H9 (cell line): Measurements from ENCODE around the gene UNC45A. TPM values are rescaled to one million over a fixed set of nuclear protein-coding genes. Genes with fewer than 3 reads are reported as not detected.
A peak's percentile ranks its signal among the peaks of the same experiment; 100 is the strongest.

ENCODE experiments used
- DNase-seq: peaks from one replicate; pipeline ENCODE4 v3.0.0-alpha.2; 2017
- H2AFZ ChIP-seq: one replicate; pipeline ENCODE4 v1.6.1; 2013; ENCODE audit warnings: mild to moderate bottlenecking, low read length, control low read depth, moderate library complexity
- H2AK5ac ChIP-seq: 2 replicates; pipeline ENCODE4 v1.6.1; 2013; ENCODE audit warnings: low read length, control low read depth, mixed read lengths; ENCODE audit not compliant: insufficient read length
- H2BK120ac ChIP-seq: one replicate; pipeline ENCODE4 v1.6.1; 2013; ENCODE audit warnings: low read depth, mild to moderate bottlenecking, low read length, control low read depth, inconsistent platforms; ENCODE audit not compliant: poor library complexity, severe bottlenecking
- H2BK12ac ChIP-seq: 2 replicates; pipeline ENCODE4 v1.6.1; 2013; ENCODE audit warnings: low read length, control low read depth, mixed read lengths, low read depth; ENCODE audit not compliant: insufficient read length
- H2BK15ac ChIP-seq: 2 replicates; pipeline ENCODE4 v1.6.1; 2013; ENCODE audit warnings: low read depth, low read length, control low read depth
- H2BK20ac ChIP-seq: one replicate; pipeline ENCODE4 v1.6.1; 2013; ENCODE audit warnings: low read depth, mild to moderate bottlenecking, low read length, control low read depth, inconsistent platforms; ENCODE audit not compliant: poor library complexity, severe bottlenecking
- H2BK5ac ChIP-seq: 2 replicates; pipeline ENCODE4 v1.6.1; 2013; ENCODE audit warnings: low read length, control low read depth, mixed read lengths; ENCODE audit not compliant: insufficient read length
- H3K14ac ChIP-seq: 2 replicates; pipeline ENCODE4 v1.6.1; 2013; ENCODE audit warnings: low read length, control low read depth; ENCODE audit not compliant: insufficient read depth
- H3K18ac ChIP-seq: 2 replicates; pipeline ENCODE4 v1.6.1; 2013; ENCODE audit warnings: low read depth, mild to moderate bottlenecking, mixed read lengths, low read length, control low read depth; ENCODE audit not compliant: insufficient read length
- H3K23ac ChIP-seq: 2 replicates; pipeline ENCODE4 v1.6.1; 2013; ENCODE audit warnings: low read length, control low read depth, mixed read lengths, low read depth; ENCODE audit not compliant: insufficient read length
- H3K23me2 ChIP-seq: 2 replicates; pipeline ENCODE4 v1.6.1; 2013; ENCODE audit warnings: low read depth, mild to moderate bottlenecking, mixed read lengths, low read length, control low read depth; ENCODE audit not compliant: insufficient read length, poor library complexity, severe bottlenecking
- H3K27ac ChIP-seq: 2 replicates; pipeline ENCODE4 v1.5.1; 2013; ENCODE audit warnings: low read length, control low read depth, mixed read lengths, low read depth; ENCODE audit not compliant: insufficient read length
- H3K27me3 ChIP-seq: 2 replicates; pipeline ENCODE4 v1.6.1; 2013; ENCODE audit warnings: low read length, control low read depth, inconsistent platforms; ENCODE audit not compliant: insufficient read depth
- H3K4ac ChIP-seq: 2 replicates; pipeline ENCODE4 v1.6.1; 2013; ENCODE audit warnings: low read depth, mild to moderate bottlenecking, control low read depth, inconsistent platforms, low read length, moderate library complexity
- H3K4me1 ChIP-seq: 2 replicates; pipeline ENCODE4 v1.6.1; 2013; ENCODE audit warnings: low read length, control low read depth, inconsistent platforms; ENCODE audit not compliant: insufficient read depth
- H3K4me2 ChIP-seq: 2 replicates; pipeline ENCODE4 v1.6.1; 2013; ENCODE audit warnings: low read length, control low read depth, mixed read lengths; ENCODE audit not compliant: insufficient read length, insufficient read depth
- H3K56ac ChIP-seq: 2 replicates; pipeline ENCODE4 v1.6.1; 2013; ENCODE audit warnings: low read depth, mild to moderate bottlenecking, mixed read lengths, low read length, control low read depth; ENCODE audit not compliant: insufficient read length
- H3K79me1 ChIP-seq: 2 replicates; pipeline ENCODE4 v1.6.1; 2013; ENCODE audit warnings: low read depth, mild to moderate bottlenecking, moderate library complexity, low read length, control low read depth, inconsistent platforms; ENCODE audit not compliant: insufficient read depth, poor library complexity, severe bottlenecking
- H3K79me2 ChIP-seq: 2 replicates; pipeline ENCODE4 v1.6.1; 2013; ENCODE audit warnings: low read length, control low read depth, inconsistent platforms; ENCODE audit not compliant: insufficient read depth
- H3K9ac ChIP-seq: 2 replicates; pipeline ENCODE4 v1.6.1; 2013; ENCODE audit warnings: low read length, control low read depth, mixed read lengths; ENCODE audit not compliant: insufficient read length; ENCODE audit errors: extremely low read depth
- H3K9me3 ChIP-seq: one replicate; pipeline ENCODE4 v1.6.1; 2013; ENCODE audit warnings: low read depth, low read length, inconsistent platforms; ENCODE audit not compliant: control insufficient read depth
- H3T11ph ChIP-seq: one replicate; pipeline ENCODE4 v1.6.1; 2013; ENCODE audit warnings: mild to moderate bottlenecking, low read length, control low read depth, inconsistent platforms
- H4K20me1 ChIP-seq: one replicate; pipeline ENCODE4 v1.6.1; 2013; ENCODE audit not compliant: control insufficient read depth, insufficient read length, insufficient read depth
- H4K5ac ChIP-seq: 2 replicates; pipeline ENCODE4 v1.6.1; 2013; ENCODE audit warnings: low read depth, mild to moderate bottlenecking, mixed read lengths, low read length, control low read depth; ENCODE audit not compliant: insufficient read length
- H4K8ac ChIP-seq: replicated peaks from 2 replicates; pipeline ENCODE4 v1.6.1; 2013; ENCODE audit warnings: low read length, control low read depth, mixed read lengths, low read depth; ENCODE audit not compliant: insufficient read length
- H4K91ac ChIP-seq: 2 replicates; pipeline ENCODE4 v1.6.1; 2013; ENCODE audit warnings: low read depth, mild to moderate bottlenecking, moderate library complexity, mixed read lengths, low read length, control low read depth; ENCODE audit not compliant: insufficient read length
- H3K27ac Mint-ChIP-seq, 3 experiments: 2 replicates in 2 of 3; 3 replicates in 1 of 3; pipeline ENCODE4 v1.8.0; 2020 to 2021; ENCODE audit warnings: mixed read lengths in 3 of 3, mild to moderate bottlenecking in 1 of 3, moderate library complexity in 1 of 3
- H3K27me3 Mint-ChIP-seq: 2 replicates; pipeline ENCODE4 v1.8.0; 2021; ENCODE audit warnings: low read depth, mild to moderate bottlenecking, moderate library complexity, mixed read lengths
- H3K36me3 Mint-ChIP-seq, 3 experiments: 2 replicates in 2 of 3; 3 replicates in 1 of 3; pipeline ENCODE4 v1.8.0; 2020 to 2021; ENCODE audit warnings: low read depth in 3 of 3, mixed read lengths in 3 of 3; ENCODE audit not compliant: insufficient read depth in 1 of 3
- H3K4me1 Mint-ChIP-seq, 2 experiments: 2 replicates each; pipeline ENCODE4 v1.8.0; 2020; ENCODE audit warnings: mixed read lengths in 2 of 2
- H3K4me3 Mint-ChIP-seq, 2 experiments: 2 replicates in 1 of 2; 3 replicates in 1 of 2; pipeline ENCODE4 v1.8.0; 2020 to 2021; ENCODE audit warnings: mild to moderate bottlenecking in 2 of 2, mixed read lengths in 2 of 2, moderate library complexity in 1 of 2
- H3K9me3 Mint-ChIP-seq, 2 experiments: 2 replicates in 1 of 2; 3 replicates in 1 of 2; pipeline ENCODE4 v1.8.0; 2020; ENCODE audit warnings: mild to moderate bottlenecking in 2 of 2, mixed read lengths in 2 of 2, moderate library complexity in 1 of 2
- WGBS: extraction: QIAGEN DNeasy Blood & Tissue Kit; methylation state at CpG from one replicate; pipeline ENCODE4 v1.1.7; 2013; ENCODE audit warnings: missing lambda C conversion rate, low lambda C conversion rate, mixed read lengths; ENCODE audit not compliant: insufficient read length; ENCODE audit errors: extremely low coverage; 5-methylcytosine and 5-hydroxymethylcytosine counted together
- total RNA-seq: library from RNA; stranded (reverse); gene quantifications from 2 replicates; pipeline ENCODE4 v1.2.1, GENCODE V29; 2021
- TF ChIP-seq, protein P1 (sequence below): fragments of 200-600 bp; sonication (generic); conservative IDR thresholded peaks from 3 replicates; pipeline ENCODE4 v1.8.0; 2021; ENCODE audit warnings: antibody characterized with exemption, mild to moderate bottlenecking

Gene UNC45A
- total RNA-seq, 1 experiment from 2014 or later: 84.6 TPM

DNA sequence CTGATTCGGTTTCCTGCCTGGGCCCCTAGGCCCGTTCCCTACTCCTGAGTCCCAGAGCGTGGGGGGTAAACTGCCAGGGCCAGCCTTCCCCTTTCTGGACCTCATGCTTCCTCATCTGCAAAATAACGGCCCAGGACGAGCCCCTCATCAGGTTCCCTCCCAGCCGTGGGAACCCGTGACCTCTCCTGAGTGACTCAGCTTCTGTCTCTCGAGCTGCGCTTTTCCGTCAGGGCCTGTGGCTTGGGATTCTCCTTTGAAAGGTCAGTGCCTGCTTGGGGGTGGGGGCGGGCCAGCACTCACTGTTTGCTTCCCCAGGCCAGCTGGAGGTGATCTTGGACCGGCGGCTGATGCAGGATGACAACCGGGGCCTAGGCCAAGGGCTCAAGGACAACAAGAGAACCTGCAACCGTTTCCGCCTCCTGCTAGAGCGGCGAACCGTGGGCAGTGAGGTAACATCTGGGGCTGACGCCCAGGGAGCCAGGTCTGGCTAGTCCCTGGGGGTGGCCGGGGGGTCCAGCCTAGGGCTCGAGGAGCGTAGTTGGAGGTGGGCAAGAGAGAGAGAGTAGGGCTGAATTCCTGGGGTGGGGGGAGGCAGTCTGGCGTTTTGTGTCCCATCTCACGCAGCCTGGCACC, 19.2 kb upstream of the UNC45A start:
- Histone ChIP-seq H2AK5ac (no peak overlapping the region), H3K56ac (no peak overlapping the region), H2BK120ac (no peak overlapping the region), H3T11ph (no peak overlapping the region), H3K9ac (no peak overlapping the region), H3K9me3 (no peaks in the 10 kb centered on the region), H3K4me2 (no peak overlapping the region), H3K79me1 (no peaks in the 10 kb centered on the region), H4K20me1 (no peaks in the 10 kb centered on the region), H3K4me1 (no peaks in the 10 kb centered on the region), H2BK5ac (no peak overlapping the region), H3K14ac (no peak overlapping the region), H3K27me3 (no peaks in the 10 kb centered on the region), H4K5ac (no peak overlapping the region), H4K91ac (no peak overlapping the region), H2BK12ac (no peak overlapping the region), H3K18ac (no peak overlapping the region), H4K8ac (no peak overlapping the region), H2AFZ (no peak overlapping the region), H2BK15ac (no peak overlapping the region), H3K4ac (no peak overlapping the region), H3K23me2 (no peaks in the 10 kb centered on the region), H3K79me2 (no peaks in the 10 kb centered on the region), H3K27ac (no peak overlapping the region), H2BK20ac (no peak overlapping the region), H3K23ac (no peak overlapping the region)
- no CpG with 5 or more reads among the region's 25 CpGs for WGBS
- H3K9me3 Mint-ChIP-seq: no peaks in the 10 kb centered on the region
- no peak overlapping the region for H3K4me3 Mint-ChIP-seq
- no peak for DNase-seq
- H3K4me1 Mint-ChIP-seq: peaks cover 3 to 8% of the 10 kb centered on the region in 2 experiments; a peak in 2 of 4 replicates
- TF ChIP-seq, protein P1, sequence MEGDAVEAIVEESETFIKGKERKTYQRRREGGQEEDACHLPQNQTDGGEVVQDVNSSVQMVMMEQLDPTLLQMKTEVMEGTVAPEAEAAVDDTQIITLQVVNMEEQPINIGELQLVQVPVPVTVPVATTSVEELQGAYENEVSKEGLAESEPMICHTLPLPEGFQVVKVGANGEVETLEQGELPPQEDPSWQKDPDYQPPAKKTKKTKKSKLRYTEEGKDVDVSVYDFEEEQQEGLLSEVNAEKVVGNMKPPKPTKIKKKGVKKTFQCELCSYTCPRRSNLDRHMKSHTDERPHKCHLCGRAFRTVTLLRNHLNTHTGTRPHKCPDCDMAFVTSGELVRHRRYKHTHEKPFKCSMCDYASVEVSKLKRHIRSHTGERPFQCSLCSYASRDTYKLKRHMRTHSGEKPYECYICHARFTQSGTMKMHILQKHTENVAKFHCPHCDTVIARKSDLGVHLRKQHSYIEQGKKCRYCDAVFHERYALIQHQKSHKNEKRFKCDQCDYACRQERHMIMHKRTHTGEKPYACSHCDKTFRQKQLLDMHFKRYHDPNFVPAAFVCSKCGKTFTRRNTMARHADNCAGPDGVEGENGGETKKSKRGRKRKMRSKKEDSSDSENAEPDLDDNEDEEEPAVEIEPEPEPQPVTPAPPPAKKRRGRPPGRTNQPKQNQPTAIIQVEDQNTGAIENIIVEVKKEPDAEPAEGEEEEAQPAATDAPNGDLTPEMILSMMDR: no peak
- H3K36me3 Mint-ChIP-seq: peaks cover 5 to 59% (median 18%) of the 10 kb centered on the region in 3 experiments; a peak in 6 of 7 replicates
- H3K27ac Mint-ChIP-seq: peak overlapping the region; percentile 61 to 94 (median 89); a peak in 4 of 7 replicates
- H3K27me3 Mint-ChIP-seq: no peaks in the 10 kb centered on the region
